ENCODE data around the gene F10. TPM values are rescaled to one million over a fixed set of nuclear protein-coding genes. Genes with fewer than 3 reads are reported as not detected.
A peak's percentile ranks its signal among the peaks of the same experiment; 100 is the strongest.

Gene F10
- total and polyA plus RNA-seq, 2 of the 13 experiments (the other 11 are each of a cell fraction or from before 2014, with no cell fraction given): 58.4 to 237 TPM

DNA sequence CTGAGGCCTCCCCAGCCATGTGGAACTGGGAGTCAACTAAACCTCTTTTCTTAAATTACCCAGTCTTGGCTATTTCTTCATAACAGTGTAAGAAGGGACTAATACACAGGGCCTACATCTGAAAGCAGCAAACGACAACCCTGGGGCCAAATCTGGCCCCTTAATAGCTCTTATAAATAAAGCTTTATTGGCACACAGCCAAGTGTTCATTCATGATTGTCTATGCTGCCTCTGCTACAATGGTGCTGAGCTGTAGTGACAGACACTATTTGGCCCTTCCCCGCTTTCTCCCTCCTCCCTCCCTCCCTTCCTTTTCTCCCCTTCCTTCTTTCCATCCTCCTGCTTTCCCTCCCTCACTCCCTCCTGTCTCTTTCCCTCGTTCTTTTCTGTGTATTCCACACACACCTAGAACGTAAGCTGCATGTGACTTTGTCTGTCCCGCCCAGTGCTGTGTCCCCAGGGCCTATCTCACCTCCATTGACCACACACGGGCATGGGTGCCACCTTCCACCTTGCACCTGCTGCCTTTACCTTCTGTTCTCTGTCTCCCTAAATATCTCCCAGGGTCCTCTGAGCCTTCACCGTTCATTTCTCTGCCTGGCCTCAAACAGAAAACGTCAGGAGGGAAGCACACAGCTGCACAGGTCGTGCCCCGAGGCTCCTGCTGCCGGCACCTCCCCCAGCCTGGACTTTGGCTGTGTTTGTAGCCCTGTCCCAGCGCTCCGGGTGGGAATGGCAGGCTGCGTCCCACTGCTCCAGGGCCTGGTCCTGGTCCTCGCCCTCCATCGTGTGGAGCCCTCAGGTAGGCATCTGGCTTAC, 35.5 kb downstream of the F10 start, which contains the start of gene PROZ (continued):
- TF ChIP-seq, protein P1, sequence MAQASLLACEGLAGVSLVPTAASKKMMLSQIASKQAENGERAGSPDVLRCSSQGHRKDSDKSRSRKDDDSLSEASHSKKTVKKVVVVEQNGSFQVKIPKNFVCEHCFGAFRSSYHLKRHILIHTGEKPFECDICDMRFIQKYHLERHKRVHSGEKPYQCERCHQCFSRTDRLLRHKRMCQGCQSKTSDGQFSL (CRISPR knock-in tag; IDR thresholded peaks at IDR 0.05): no peak; the same call in 1 of the 2 replicates
- TF ChIP-seq, protein P2, sequence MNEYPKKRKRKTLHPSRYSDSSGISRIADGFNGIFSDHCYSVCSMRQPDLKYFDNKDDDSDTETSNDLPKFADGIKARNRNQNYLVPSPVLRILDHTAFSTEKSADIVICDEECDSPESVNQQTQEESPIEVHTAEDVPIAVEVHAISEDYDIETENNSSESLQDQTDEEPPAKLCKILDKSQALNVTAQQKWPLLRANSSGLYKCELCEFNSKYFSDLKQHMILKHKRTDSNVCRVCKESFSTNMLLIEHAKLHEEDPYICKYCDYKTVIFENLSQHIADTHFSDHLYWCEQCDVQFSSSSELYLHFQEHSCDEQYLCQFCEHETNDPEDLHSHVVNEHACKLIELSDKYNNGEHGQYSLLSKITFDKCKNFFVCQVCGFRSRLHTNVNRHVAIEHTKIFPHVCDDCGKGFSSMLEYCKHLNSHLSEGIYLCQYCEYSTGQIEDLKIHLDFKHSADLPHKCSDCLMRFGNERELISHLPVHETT (CRISPR knock-in tag; conservative IDR thresholded peaks at IDR 0.05): no peak
- TF ChIP-seq SALL1 (CRISPR knock-in tag; IDR thresholded peaks at IDR 0.05) (peak; percentile 79), HNF4A (CRISPR knock-in tag; IDR thresholded peaks at IDR 0.05) (peak; percentile 96), ELF4 (CRISPR knock-in tag; IDR thresholded peaks at IDR 0.05; ENCODE audit: borderline replicate concordance) (no peak), RFXANK (CRISPR knock-in tag; IDR thresholded peaks at IDR 0.05) (no peak), ZMYM3 (CRISPR knock-in tag; IDR thresholded peaks at IDR 0.05) (no peak), ZNF205 (CRISPR knock-in tag; IDR thresholded peaks at IDR 0.05) (peak; percentile 73; the same call in 1 of the 2 replicates), NCOA2 (CRISPR knock-in tag; IDR thresholded peaks at IDR 0.05) (peak; percentile 62; the same call in 1 of the 2 replicates), TOPORS (CRISPR knock-in tag; IDR thresholded peaks at IDR 0.05) (no peak), ZNF557 (CRISPR knock-in tag; IDR thresholded peaks at IDR 0.05) (no peak)
- TF ChIP-seq, protein P3, sequence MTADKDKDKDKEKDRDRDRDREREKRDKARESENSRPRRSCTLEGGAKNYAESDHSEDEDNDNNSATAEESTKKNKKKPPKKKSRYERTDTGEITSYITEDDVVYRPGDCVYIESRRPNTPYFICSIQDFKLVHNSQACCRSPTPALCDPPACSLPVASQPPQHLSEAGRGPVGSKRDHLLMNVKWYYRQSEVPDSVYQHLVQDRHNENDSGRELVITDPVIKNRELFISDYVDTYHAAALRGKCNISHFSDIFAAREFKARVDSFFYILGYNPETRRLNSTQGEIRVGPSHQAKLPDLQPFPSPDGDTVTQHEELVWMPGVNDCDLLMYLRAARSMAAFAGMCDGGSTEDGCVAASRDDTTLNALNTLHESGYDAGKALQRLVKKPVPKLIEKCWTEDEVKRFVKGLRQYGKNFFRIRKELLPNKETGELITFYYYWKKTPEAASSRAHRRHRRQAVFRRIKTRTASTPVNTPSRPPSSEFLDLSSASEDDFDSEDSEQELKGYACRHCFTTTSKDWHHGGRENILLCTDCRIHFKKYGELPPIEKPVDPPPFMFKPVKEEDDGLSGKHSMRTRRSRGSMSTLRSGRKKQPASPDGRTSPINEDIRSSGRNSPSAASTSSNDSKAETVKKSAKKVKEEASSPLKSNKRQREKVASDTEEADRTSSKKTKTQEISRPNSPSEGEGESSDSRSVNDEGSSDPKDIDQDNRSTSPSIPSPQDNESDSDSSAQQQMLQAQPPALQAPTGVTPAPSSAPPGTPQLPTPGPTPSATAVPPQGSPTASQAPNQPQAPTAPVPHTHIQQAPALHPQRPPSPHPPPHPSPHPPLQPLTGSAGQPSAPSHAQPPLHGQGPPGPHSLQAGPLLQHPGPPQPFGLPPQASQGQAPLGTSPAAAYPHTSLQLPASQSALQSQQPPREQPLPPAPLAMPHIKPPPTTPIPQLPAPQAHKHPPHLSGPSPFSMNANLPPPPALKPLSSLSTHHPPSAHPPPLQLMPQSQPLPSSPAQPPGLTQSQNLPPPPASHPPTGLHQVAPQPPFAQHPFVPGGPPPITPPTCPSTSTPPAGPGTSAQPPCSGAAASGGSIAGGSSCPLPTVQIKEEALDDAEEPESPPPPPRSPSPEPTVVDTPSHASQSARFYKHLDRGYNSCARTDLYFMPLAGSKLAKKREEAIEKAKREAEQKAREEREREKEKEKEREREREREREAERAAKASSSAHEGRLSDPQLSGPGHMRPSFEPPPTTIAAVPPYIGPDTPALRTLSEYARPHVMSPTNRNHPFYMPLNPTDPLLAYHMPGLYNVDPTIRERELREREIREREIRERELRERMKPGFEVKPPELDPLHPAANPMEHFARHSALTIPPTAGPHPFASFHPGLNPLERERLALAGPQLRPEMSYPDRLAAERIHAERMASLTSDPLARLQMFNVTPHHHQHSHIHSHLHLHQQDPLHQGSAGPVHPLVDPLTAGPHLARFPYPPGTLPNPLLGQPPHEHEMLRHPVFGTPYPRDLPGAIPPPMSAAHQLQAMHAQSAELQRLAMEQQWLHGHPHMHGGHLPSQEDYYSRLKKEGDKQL (CRISPR knock-in tag; IDR thresholded peaks at IDR 0.05; ENCODE audit: low read depth): 0 out of 2 replicates have a peak, but pooled peaks have one; percentile 22
- TF ChIP-seq, protein P4, sequence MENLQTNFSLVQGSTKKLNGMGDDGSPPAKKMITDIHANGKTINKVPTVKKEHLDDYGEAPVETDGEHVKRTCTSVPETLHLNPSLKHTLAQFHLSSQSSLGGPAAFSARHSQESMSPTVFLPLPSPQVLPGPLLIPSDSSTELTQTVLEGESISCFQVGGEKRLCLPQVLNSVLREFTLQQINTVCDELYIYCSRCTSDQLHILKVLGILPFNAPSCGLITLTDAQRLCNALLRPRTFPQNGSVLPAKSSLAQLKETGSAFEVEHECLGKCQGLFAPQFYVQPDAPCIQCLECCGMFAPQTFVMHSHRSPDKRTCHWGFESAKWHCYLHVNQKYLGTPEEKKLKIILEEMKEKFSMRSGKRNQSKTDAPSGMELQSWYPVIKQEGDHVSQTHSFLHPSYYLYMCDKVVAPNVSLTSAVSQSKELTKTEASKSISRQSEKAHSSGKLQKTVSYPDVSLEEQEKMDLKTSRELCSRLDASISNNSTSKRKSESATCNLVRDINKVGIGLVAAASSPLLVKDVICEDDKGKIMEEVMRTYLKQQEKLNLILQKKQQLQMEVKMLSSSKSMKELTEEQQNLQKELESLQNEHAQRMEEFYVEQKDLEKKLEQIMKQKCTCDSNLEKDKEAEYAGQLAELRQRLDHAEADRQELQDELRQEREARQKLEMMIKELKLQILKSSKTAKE (CRISPR knock-in tag; IDR thresholded peaks at IDR 0.05; ENCODE audit: borderline replicate concordance): peak; percentile 63; the same call in 1 of the 2 replicates
- TF ChIP-seq, protein P5, sequence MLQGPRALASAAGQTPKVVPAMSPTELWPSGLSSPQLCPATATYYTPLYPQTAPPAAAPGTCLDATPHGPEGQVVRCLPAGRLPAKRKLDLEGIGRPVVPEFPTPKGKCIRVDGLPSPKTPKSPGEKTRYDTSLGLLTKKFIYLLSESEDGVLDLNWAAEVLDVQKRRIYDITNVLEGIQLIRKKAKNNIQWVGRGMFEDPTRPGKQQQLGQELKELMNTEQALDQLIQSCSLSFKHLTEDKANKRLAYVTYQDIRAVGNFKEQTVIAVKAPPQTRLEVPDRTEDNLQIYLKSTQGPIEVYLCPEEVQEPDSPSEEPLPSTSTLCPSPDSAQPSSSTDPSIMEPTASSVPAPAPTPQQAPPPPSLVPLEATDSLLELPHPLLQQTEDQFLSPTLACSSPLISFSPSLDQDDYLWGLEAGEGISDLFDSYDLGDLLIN (CRISPR knock-in tag; IDR thresholded peaks at IDR 0.05; ENCODE audit: borderline replicate concordance): no peak
- TF ChIP-seq, protein P6, sequence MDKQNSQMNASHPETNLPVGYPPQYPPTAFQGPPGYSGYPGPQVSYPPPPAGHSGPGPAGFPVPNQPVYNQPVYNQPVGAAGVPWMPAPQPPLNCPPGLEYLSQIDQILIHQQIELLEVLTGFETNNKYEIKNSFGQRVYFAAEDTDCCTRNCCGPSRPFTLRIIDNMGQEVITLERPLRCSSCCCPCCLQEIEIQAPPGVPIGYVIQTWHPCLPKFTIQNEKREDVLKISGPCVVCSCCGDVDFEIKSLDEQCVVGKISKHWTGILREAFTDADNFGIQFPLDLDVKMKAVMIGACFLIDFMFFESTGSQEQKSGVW (CRISPR knock-in tag; IDR thresholded peaks at IDR 0.05; ENCODE audit: borderline replicate concordance): no peak
- TF ChIP-seq, protein P7, sequence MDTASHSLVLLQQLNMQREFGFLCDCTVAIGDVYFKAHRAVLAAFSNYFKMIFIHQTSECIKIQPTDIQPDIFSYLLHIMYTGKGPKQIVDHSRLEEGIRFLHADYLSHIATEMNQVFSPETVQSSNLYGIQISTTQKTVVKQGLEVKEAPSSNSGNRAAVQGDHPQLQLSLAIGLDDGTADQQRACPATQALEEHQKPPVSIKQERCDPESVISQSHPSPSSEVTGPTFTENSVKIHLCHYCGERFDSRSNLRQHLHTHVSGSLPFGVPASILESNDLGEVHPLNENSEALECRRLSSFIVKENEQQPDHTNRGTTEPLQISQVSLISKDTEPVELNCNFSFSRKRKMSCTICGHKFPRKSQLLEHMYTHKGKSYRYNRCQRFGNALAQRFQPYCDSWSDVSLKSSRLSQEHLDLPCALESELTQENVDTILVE (CRISPR knock-in tag; IDR thresholded peaks at IDR 0.05): peak; percentile 72
